Lower leg skin (tissue), 3 donors: Measurements from ENCODE around the gene AHNAK2.

Experiments
- CTCF ChIP-seq, 3 donors: fragments of 450-650 bp; IDR thresholded peaks; one replicate each; pipeline ENCODE4 v1.5.1; 2016; ENCODE audit warnings: antibody characterized with exemption in 3 of 3, mild to moderate bottlenecking in 3 of 3, moderate library complexity in 2 of 3
- POLR2A ChIP-seq, 2 donors: fragments of 450-650 bp; IDR thresholded peaks; one replicate each; pipeline ENCODE4 v1.6.1; 2016 to 2017; ENCODE audit warnings: antibody characterized with exemption in 2 of 2, mild to moderate bottlenecking in 1 of 2, moderate library complexity in 1 of 2

- TF ChIP-seq CTCF (IDR thresholded peaks at IDR 0.05) (no peak), POLR2A (IDR thresholded peaks at IDR 0.05) (no peak)
Observed at GRCh38 chr14:104930526-104931303, 47.5 kb downstream of the AHNAK2 start.
